Heart left ventricle (tissue), 16 donors: ENCODE data around the gene SPEG. TPM values are rescaled to one million over a fixed set of nuclear protein-coding genes. Genes with fewer than 3 reads are reported as not detected.
A peak's percentile ranks its signal among the peaks of the same experiment; 100 is the strongest.

Experiments
- ATAC-seq, 4 donors: fragments of 200-7000 bp; cut with Tn5 transposase; one replicate each; pipeline ENCODE4 v1.9.1; 2020 to 2022; ENCODE audit warnings: moderate library complexity in 4 of 4, mild to moderate bottlenecking in 3 of 4, moderate number of reproducible peaks in 1 of 4
- DNase-seq, 5 donors: peaks; one replicate each; pipeline ENCODE4 v3.0.0-alpha.2; 2020
- H3K27ac ChIP-seq, 12 donors: fragments of 200-600 bp; sonication (generic) in 4 of 12; one replicate each; pipeline versions ENCODE4 v1.5.0 to v1.8.0; 2016 to 2022; ENCODE audit warnings: mild to moderate bottlenecking in 2 of 12
- H3K27me3 ChIP-seq, 9 donors: fragments of 200-600 bp; sonication (generic) in 2 of 9; one replicate each; pipeline versions ENCODE4 v1.5.1 to v1.8.0; 2016 to 2022; ENCODE audit warnings: mild to moderate bottlenecking in 3 of 9
- H3K36me3 ChIP-seq, 9 donors: fragments of 200-600 bp; sonication (generic) in 2 of 9; one replicate each; pipeline versions ENCODE4 v1.5.0 to v1.8.0; 2018 to 2022; ENCODE audit warnings: mild to moderate bottlenecking in 2 of 9
- H3K4me1 ChIP-seq, 12 donors: fragments of 200-600 bp; sonication (generic) in 4 of 12; one replicate each; pipeline versions ENCODE4 v1.5.0 to v1.8.0; 2016 to 2022; ENCODE audit warnings: mild to moderate bottlenecking in 3 of 12
- H3K4me3 ChIP-seq, 12 donors: fragments of 200-600 bp; sonication (generic) in 4 of 12; one replicate each; pipeline versions ENCODE4 v1.5.0 to v1.8.0; 2017 to 2022; ENCODE audit warnings: mild to moderate bottlenecking in 9 of 12, moderate library complexity in 4 of 12
- H3K9me3 ChIP-seq, 12 donors: fragments of 200-600 bp; sonication (generic) in 4 of 12; one replicate each; pipeline versions ENCODE4 v1.5.0 to v1.8.0; 2016 to 2022; ENCODE audit warnings: mild to moderate bottlenecking in 1 of 12
- CTCF ChIP-seq, 12 donors: fragments of 200-600 bp; sonication (generic) in 4 of 12; IDR thresholded peaks; one replicate each; pipeline versions ENCODE4 v1.5.0 to v1.8.0; 2018 to 2022; ENCODE audit warnings: antibody characterized with exemption in 12 of 12, mild to moderate bottlenecking in 5 of 12
- POLR2A ChIP-seq, 2 donors: fragments of 450-650 bp; IDR thresholded peaks; one replicate each; pipeline ENCODE4 v1.6.1; 2017; ENCODE audit warnings: antibody characterized with exemption in 2 of 2, mild to moderate bottlenecking in 2 of 2, moderate library complexity in 2 of 2
- WGBS, 4 donors: extraction: QIAGEN DNeasy Blood & Tissue Kit in 2 of 4; methylation state at CpG; one replicate each; pipeline versions ENCODE4 v1.1.5 to v1.1.7; 2013 to 2018; 5-methylcytosine and 5-hydroxymethylcytosine counted together
- intact Hi-C, 10 donors: fragments of 100-400 bp; cut with DNase I; formaldehyde crosslinking; loops; one replicate each; pipeline versions ENCODE4 v1.11.1 to v1.14.2; 2022
- polyA plus RNA-seq, 2 donors: library from polyadenylated mRNA; stranded (reverse); fragments of 200-250 nt; gene quantifications; one replicate each; pipeline ENCODE4 v1.2.3, GENCODE V29; 2013
- total RNA-seq, 9 donors: library from RNA; depleted of rRNA in 2 of 9; stranded (reverse); fragments of >200 nt in 2 of 9; fragmentation: NEBNext Ultra II Directional in 3 of 9; extraction: Animal tissue kit (Norgen Biotek cat#: 25700) in 3 of 9; gene quantifications; one replicate each; pipeline versions ENCODE4 v1.1.0 to v1.2.4, GENCODE V29; 2016 to 2023
- donor health status: ischemic (EF 13 %, LVEDD 7.1; RV severe dilation, severe dysfunction).
- donor health status: healthy with polysubstance abuse.
- donor health status: DM: no; HTN: yes; CAD: no.
- donor health status: DM: no; HTN: no; CAD: no.
- donor health status: ischemic (EF 25% LVEDD 6.9; RV normal size, moderate dysfunction).
- donor health status: ischemic (EF 25% LVEDD 5.7; RV mildly dilated, moderate dysfunction).
- donor health status: healthy.
- donor health status: DM: yes; HTN: yes; CAD: no.
- donor health status: ischemic (EF 35%, LVEDD 5.7; RV mildly dilated, moderate dysfunction).
- donor health status: nonischemic (EF 11% LVEDD 7.7; RV severe dilation, severe dysfunction).
- donor health status: DM: yes; HTN: yes; CAD: no.
- donor health status: PGD.
- donor health status: ischemic (EF 29% LVEDD 5.4; RV normal size, mild dysfunction).
- donor health status: nonischemic (EF 23%, LVEDD 6.1; RV moderate dilation, normal function).

The SPEG gene
- total and polyA plus RNA-seq, 11 donors = 64.8 to 150 (median 108) TPM

GRCh38 chr2:219526320-219527075, 91.9 kb downstream of the SPEG start:
- H3K36me3 ChIP-seq = no peaks in the 10 kb centered on the region
- ATAC-seq (peak in 2 of 4 donors; percentile 2), DNase-seq (no peak)
- intact Hi-C loops = loop anchor here in 7 of 10 donors (5.0 kb wide), 3 partner anchors 34 to 69 kb away; no protein-coding TSS in a partner anchor
- WGBS, 4 donors = 33 to 36% (median 34%) methylated on average over 10 to 11 of the region's 11 CpGs
- H3K4me3 ChIP-seq = no peak overlapping the region
- no peaks in the 10 kb centered on the region for H3K9me3 ChIP-seq
- peaks cover 0 to 48% (median 26%) of the 10 kb centered on the region in 12 donors for H3K4me1 ChIP-seq
- peaks cover 8 to 84% (median 31%) of the 10 kb centered on the region in 9 donors for H3K27me3 ChIP-seq
- TF ChIP-seq POLR2A (IDR thresholded peaks at IDR 0.05) (no peak), CTCF (IDR thresholded peaks at IDR 0.05) (no peak)
- H3K27ac ChIP-seq = peak overlapping the region in 2 of 12 donors; percentile 12 to 53

- Histone ChIP-seq H3K36me3 (no peaks in the 10 kb centered on the region), H3K4me1 (peaks cover 0 to 42% (median 22%) of the 10 kb centered on the region in 12 donors), H3K27me3 (peaks cover 6 to 78% (median 31%) of the 10 kb centered on the region in 9 donors), H3K9me3 (no peaks in the 10 kb centered on the region), H3K4me3 (no peak overlapping the region), H3K27ac (peak overlapping the region in 1 of 12 donors; percentile 53)
- intact Hi-C loops = loop anchor here in 7 of 10 donors (5.0 kb wide), 3 partner anchors 35 to 70 kb away; no protein-coding TSS in a partner anchor
- TF ChIP-seq CTCF (IDR thresholded peaks at IDR 0.05) (no peak), POLR2A (IDR thresholded peaks at IDR 0.05) (no peak)
- WGBS, 4 donors = 30 to 47% (median 38%) methylated on average over 6 of the region's 6 CpGs
- ATAC-seq (peak; percentile 51 to 69 (median 61)), DNase-seq (peak in 1 of 5 donors; percentile 54)
These were observed 92.4 kb downstream of the SPEG start for GRCh38 chr2:219527076-219527394.

- ATAC-seq (no peak), DNase-seq (no peak)
- Histone ChIP-seq H3K4me1 (peaks cover 0 to 38% (median 18%) of the 10 kb centered on the region in 12 donors), H3K27ac (no peak overlapping the region), H3K36me3 (no peaks in the 10 kb centered on the region), H3K4me3 (no peak overlapping the region), H3K9me3 (no peaks in the 10 kb centered on the region), H3K27me3 (peaks cover 5 to 74% (median 31%) of the 10 kb centered on the region in 9 donors)
- TF ChIP-seq CTCF (IDR thresholded peaks at IDR 0.05) (no peak), POLR2A (IDR thresholded peaks at IDR 0.05) (no peak)
- intact Hi-C loops = loop anchor here in 7 of 10 donors (5.0 kb wide), 3 partner anchors 35 to 70 kb away; no protein-coding TSS in a partner anchor
- 60 to 74% (median 66%) methylated on average over 4 to 5 of the region's 5 CpGs for WGBS, 4 donors
These were observed 92.8 kb downstream of the SPEG start for GRCh38 chr2:219527472-219527871.
